ENCODE measurements around the gene SERPINB12.

- TF ChIP-seq, protein P1, sequence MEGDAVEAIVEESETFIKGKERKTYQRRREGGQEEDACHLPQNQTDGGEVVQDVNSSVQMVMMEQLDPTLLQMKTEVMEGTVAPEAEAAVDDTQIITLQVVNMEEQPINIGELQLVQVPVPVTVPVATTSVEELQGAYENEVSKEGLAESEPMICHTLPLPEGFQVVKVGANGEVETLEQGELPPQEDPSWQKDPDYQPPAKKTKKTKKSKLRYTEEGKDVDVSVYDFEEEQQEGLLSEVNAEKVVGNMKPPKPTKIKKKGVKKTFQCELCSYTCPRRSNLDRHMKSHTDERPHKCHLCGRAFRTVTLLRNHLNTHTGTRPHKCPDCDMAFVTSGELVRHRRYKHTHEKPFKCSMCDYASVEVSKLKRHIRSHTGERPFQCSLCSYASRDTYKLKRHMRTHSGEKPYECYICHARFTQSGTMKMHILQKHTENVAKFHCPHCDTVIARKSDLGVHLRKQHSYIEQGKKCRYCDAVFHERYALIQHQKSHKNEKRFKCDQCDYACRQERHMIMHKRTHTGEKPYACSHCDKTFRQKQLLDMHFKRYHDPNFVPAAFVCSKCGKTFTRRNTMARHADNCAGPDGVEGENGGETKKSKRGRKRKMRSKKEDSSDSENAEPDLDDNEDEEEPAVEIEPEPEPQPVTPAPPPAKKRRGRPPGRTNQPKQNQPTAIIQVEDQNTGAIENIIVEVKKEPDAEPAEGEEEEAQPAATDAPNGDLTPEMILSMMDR (IDR thresholded peaks at IDR 0.05): no peak
- no peak for TF ChIP-seq POLR2A (IDR thresholded peaks at IDR 0.05)
These were observed 49.3 kb upstream of the SERPINB12 start for GRCh38 chr18:63492851-63493250.

All from body of pancreas (tissue), 4 donors.